B cell (primary cell): ENCODE results near the gene ZNF91.

ENCODE experiments used
- EZH2 ChIP-seq: IDR thresholded peaks from 2 replicates; pipeline ENCODE4 v1.6.1; 2012; ENCODE audit warnings: borderline replicate concordance, low read depth, mild to moderate bottlenecking, moderate library complexity, low read length; ENCODE audit not compliant: insufficient read depth, poor library complexity, severe bottlenecking
- TF ChIP-seq, protein P1 (sequence below): fragments of 200-600 bp; IDR thresholded peaks from one replicate; pipeline ENCODE4 v1.8.0; 2022; ENCODE audit warnings: antibody characterized with exemption, mild to moderate bottlenecking

DNA sequence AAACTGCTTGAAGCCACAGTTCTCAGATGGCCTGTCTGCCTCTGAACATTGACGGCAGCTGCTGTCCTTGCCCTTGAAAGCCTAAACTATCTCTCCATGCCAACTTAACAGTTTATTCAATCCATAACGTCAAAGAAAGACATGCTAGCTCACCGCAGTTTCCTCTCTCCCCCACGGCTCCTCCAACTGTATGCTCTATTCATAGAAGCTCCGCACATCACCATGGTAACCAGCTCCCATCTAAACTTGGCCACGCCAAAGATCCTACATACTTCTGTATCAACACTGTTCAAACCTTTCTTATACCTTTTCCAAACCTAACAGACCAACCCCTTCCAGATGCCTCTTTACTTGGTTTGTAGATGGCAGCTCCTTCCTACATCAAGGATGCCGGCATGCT is 48.6 kb downstream of the ZNF91 start:
- TF ChIP-seq, protein P1, sequence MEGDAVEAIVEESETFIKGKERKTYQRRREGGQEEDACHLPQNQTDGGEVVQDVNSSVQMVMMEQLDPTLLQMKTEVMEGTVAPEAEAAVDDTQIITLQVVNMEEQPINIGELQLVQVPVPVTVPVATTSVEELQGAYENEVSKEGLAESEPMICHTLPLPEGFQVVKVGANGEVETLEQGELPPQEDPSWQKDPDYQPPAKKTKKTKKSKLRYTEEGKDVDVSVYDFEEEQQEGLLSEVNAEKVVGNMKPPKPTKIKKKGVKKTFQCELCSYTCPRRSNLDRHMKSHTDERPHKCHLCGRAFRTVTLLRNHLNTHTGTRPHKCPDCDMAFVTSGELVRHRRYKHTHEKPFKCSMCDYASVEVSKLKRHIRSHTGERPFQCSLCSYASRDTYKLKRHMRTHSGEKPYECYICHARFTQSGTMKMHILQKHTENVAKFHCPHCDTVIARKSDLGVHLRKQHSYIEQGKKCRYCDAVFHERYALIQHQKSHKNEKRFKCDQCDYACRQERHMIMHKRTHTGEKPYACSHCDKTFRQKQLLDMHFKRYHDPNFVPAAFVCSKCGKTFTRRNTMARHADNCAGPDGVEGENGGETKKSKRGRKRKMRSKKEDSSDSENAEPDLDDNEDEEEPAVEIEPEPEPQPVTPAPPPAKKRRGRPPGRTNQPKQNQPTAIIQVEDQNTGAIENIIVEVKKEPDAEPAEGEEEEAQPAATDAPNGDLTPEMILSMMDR = no peak
- no peak for TF ChIP-seq EZH2
